Bladder microvascular endothelial cell (primary cell): ENCODE measurements around the gene ATP5F1A. TPM values are rescaled to one million over a fixed set of nuclear protein-coding genes. Genes with fewer than 3 reads are reported as not detected.

Experiments used
- total RNA-seq: library from RNA; depleted of rRNA; stranded (reverse); fragments of >200 nt; gene quantifications from 2 replicates; pipeline ENCODE4 v1.2.3, GENCODE V29; 2014

Gene ATP5F1A
- 536 and 650 TPM in 2 replicates for total RNA-seq

GRCh38 chr18:46097801-46098615 lies at the start of gene ATP5F1A:
Gene ATP5F1A (minus strand): TSS chr18:46098296. CDS start chr18:46098231, 65 bp downstream.

DNA sequence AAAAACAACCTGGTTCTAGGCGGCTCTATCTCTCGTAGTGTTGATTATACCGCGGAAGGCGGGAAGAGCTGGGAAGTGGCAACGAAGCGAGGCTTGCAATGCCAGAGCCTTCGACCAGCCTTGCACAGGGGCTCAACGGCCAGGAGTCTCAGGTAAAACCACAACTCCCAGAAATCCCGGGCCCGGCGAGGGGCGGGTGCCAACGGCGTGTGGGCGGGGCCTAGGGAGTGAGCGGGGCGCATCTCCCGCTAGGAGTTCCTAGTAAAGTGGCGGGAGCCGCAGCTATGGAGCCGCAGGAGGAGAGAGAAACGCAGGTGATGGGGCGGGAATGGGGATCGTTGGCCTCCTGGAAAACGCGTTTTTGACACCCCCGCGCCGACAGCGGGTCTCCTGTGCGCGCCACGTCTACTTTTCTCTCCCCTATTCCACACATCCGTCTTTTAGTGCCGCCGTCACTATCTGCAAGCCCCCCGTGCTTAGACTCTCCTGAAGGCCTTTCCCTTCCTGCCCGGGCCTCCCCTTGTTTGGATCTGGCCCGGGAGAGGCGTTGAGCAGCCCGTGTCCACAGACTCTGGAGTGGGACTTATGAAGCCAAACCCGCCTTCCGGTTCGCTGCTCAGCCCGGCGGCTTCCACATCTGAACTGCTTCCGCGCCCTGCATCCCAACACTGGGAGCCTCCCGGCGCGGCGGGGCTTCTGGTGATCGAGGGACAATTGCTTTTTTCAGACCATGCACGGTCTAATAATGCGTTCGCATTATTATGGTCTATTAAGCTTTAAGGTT lies 6.2 kb upstream of the ATP5F1A start, which contains the start of gene HAUS1:
HAUS1 (plus strand) TSS at position 258 of the 784 bp plus-strand sequence; CDS start at position 285, 27 bp downstream.

DNA sequence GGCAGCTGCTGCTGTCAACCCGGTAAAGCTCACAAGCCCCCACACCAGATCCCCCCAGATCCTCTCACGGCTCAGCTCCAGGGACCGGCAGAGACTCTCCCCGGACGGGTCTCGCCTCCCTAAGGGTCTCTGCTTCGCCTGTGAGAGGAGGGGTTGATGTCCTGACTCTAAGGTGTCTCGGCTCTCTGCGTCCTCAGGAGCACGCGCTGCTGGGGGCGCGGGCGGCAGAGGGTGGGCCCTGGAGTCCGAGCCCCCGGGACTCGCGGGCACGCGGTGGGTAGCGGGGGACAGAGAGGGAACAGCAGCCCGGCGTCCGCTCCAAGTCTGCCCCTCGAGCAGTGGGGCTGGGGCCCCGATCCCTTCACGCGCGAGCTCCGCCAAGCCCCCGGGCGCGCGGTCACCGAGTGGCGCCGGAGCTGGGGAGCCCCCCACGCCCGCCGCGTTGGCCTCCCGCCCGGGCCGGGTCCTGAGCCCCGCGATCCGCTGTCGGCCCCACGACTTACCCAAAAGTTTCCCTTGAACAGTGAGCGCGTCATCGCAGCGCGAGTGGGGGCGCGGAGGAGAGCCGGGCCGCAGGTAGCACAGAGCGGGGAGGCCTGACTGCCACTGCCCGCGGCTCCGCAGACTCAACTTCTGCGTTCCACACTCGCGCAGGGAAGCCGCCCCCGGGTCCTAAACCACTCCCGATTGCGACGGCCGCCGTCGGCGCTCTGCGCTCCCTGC lies 26.3 kb downstream of the ATP5F1A start, which contains the start of gene PSTPIP2:
PSTPIP2 (minus strand) TSS at position 608 of the 723 bp plus-strand sequence; CDS start at position 536, 72 bp downstream.

Other genes with a start within 250 kb of the ATP5F1A start
- 10.2 and 36.0 TPM in 2 replicates for gene EPG5, start 131.0 kb downstream of the ATP5F1A start, total RNA-seq
- gene PSTPIP2, start 26.0 kb downstream of the ATP5F1A start, total RNA-seq, result 0.65 and 3.6 TPM in 2 replicates
- gene HAUS1, start 6.1 kb upstream of the ATP5F1A start, total RNA-seq, result 31.4 and 43.9 TPM in 2 replicates